ENCODE measurements around the gene EVI5L. TPM values are rescaled to one million over a fixed set of nuclear protein-coding genes. Genes with fewer than 3 reads are reported as not detected.

Gene EVI5L
- total RNA-seq, 2 experiments from 2014 or later: 5.2 to 6.0 TPM

DNA sequence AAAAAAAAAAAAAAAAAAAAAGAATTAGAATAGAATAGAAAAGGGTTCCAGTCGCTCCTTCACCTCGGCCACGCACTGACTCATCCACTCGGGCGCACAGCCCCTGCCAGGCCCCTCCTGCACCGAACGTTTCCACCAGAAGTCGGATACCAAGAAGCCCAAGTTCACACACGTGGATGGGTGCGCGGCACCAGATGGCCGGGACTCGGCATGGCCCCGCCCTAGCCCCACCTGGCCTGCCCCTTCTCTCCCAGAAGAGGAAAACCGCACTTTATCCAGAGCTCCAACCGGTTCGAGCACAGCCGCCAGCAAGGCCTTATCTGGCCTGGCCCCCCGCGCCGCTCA is 38.3 kb downstream of the EVI5L start:
- Histone ChIP-seq H3K27ac (ENCODE audit: low read depth in 1 of 2, low read length in 2 of 2) (no peak overlapping the region), H3K4me1 (ENCODE audit: insufficient read depth, low read length) (peaks cover 67% of the 10 kb centered on the region), H3K4me3 (ENCODE audit: low read length) (peak overlapping the region; percentile 62), H3K36me3 (ENCODE audit: insufficient read depth, low read length) (no peaks in the 10 kb centered on the region), H3K27me3 (ENCODE audit: control insufficient read depth in 1 of 2, insufficient read depth in 2 of 2, low read length in 2 of 2) (peaks cover 16 to 19% of the 10 kb centered on the region in 2 experiments), H3K9me3 (ENCODE audit: control insufficient read depth in 1 of 2, insufficient read depth in 1 of 2, low read length in 2 of 2) (peaks cover 0 to 25% of the 10 kb centered on the region in 2 experiments)
- intact Hi-C loops (cut with DNase I, micrococcal nuclease): loop anchor here (2.0 to 5.0 kb wide), 3 partner anchors 37 to 75 kb away; partner anchors contain the start of genes EVI5L (in 1 of the 2), SNAPC2 (in 1 of the 2) and TIMM44 (in 1 of the 2)
- Mint-ChIP-seq H3K27me3 (peaks cover 28% of the 10 kb centered on the region), H3K36me3 (ENCODE audit: low read depth) (no peaks in the 10 kb centered on the region), H3K27ac (peak overlapping the region; percentile 80), H3K4me1 (ENCODE audit: low read depth) (peaks cover 39% of the 10 kb centered on the region), H3K9me3 (no peaks in the 10 kb centered on the region), H3K4me3 (peak overlapping the region; percentile 87)
- TF ChIP-seq, protein P1, sequence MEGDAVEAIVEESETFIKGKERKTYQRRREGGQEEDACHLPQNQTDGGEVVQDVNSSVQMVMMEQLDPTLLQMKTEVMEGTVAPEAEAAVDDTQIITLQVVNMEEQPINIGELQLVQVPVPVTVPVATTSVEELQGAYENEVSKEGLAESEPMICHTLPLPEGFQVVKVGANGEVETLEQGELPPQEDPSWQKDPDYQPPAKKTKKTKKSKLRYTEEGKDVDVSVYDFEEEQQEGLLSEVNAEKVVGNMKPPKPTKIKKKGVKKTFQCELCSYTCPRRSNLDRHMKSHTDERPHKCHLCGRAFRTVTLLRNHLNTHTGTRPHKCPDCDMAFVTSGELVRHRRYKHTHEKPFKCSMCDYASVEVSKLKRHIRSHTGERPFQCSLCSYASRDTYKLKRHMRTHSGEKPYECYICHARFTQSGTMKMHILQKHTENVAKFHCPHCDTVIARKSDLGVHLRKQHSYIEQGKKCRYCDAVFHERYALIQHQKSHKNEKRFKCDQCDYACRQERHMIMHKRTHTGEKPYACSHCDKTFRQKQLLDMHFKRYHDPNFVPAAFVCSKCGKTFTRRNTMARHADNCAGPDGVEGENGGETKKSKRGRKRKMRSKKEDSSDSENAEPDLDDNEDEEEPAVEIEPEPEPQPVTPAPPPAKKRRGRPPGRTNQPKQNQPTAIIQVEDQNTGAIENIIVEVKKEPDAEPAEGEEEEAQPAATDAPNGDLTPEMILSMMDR (IDR thresholded peaks at IDR 0.05): no peak
- ATAC-seq (ENCODE audit: poor library complexity) (no peak), DNase-seq (peak in 3 of 14 experiments; percentile 21 to 67 (median 46))
- CTCF ChIA-PET: interaction anchor here (1.2 to 2.2 kb wide), 16 partner anchors 9 to 188 kb away, joined by 3 to 43 read pairs (median 6); partner anchors contain the start of genes MAP2K7, SNAPC2, TIMM44 and TRAPPC5
- POLR2A ChIA-PET: interaction anchor here (1.7 to 2.2 kb wide), 6 partner anchors 10 to 75 kb away, joined by 5 to 42 read pairs (median 15); partner anchors contain the start of genes MAP2K7, SNAPC2 and TIMM44

GRCh38 chr19:7868671-7869452 is 38.8 kb downstream of the EVI5L start:
- H3K27ac ChIP-seq (ENCODE audit: low read depth in 1 of 2, low read length in 2 of 2): peak overlapping the region; percentile 67 to 72
- ChIA-PET CTCF (interaction anchor here (0.6 to 2.2 kb wide), 24 partner anchors 9 to 1228 kb away, joined by 3 to 43 read pairs (median 4); partner anchors contain the start of genes MAP2K7, SNAPC2, TIMM44 and TRAPPC5), POLR2A (interaction anchor here (0.8 to 2.2 kb wide), 12 partner anchors 8 to 799 kb away, joined by 3 to 42 read pairs (median 6); partner anchors contain the start of genes MAP2K7, MCOLN1, PET100 and SNAPC2)
- peaks cover 39% of the 10 kb centered on the region for H3K4me1 Mint-ChIP-seq (ENCODE audit: low read depth)
- H3K9me3 ChIP-seq (ENCODE audit: control insufficient read depth in 1 of 2, insufficient read depth in 1 of 2, low read length in 2 of 2): peaks cover 0 to 31% of the 10 kb centered on the region in 2 experiments
- H3K4me3 Mint-ChIP-seq: peak overlapping the region; percentile 87
- H3K27ac Mint-ChIP-seq: peak overlapping the region; percentile 80
- no peaks in the 10 kb centered on the region for H3K36me3 Mint-ChIP-seq (ENCODE audit: low read depth)
- TF ChIP-seq, protein P1 (IDR thresholded peaks at IDR 0.05): peak; percentile 69
- intact Hi-C loops (cut with DNase I, micrococcal nuclease): loop anchor here (1.0 to 5.0 kb wide), 4 partner anchors 38 to 74 kb away; partner anchors contain the start of genes SNAPC2 (in 2 of the 2), EVI5L (in 1 of the 2) and TIMM44 (in 1 of the 2)
- peaks cover 33% of the 10 kb centered on the region for H3K27me3 Mint-ChIP-seq
- H3K9me3 Mint-ChIP-seq: no peaks in the 10 kb centered on the region
- no peaks in the 10 kb centered on the region for H3K36me3 ChIP-seq (ENCODE audit: insufficient read depth, low read length)
- H3K4me3 ChIP-seq (ENCODE audit: low read length): peak overlapping the region; percentile 62
- peaks cover 70% of the 10 kb centered on the region for H3K4me1 ChIP-seq (ENCODE audit: insufficient read depth, low read length)
- ATAC-seq (ENCODE audit: poor library complexity) (peak; percentile 69), DNase-seq (peak; percentile 69 to 96 (median 84))
- peaks cover 20 to 21% of the 10 kb centered on the region in 2 experiments for H3K27me3 ChIP-seq (ENCODE audit: control insufficient read depth in 1 of 2, insufficient read depth in 2 of 2, low read length in 2 of 2)

GRCh38 chr19:7869453-7869909 is 39.5 kb downstream of the EVI5L start:
- peak; percentile 72 to 91 (median 80) for DNase-seq
- Mint-ChIP-seq H3K27me3 (peaks cover 33% of the 10 kb centered on the region), H3K4me1 (ENCODE audit: low read depth) (peaks cover 39% of the 10 kb centered on the region), H3K36me3 (ENCODE audit: low read depth) (no peaks in the 10 kb centered on the region), H3K9me3 (no peaks in the 10 kb centered on the region), H3K27ac (peak overlapping the region; percentile 80), H3K4me3 (peak overlapping the region; percentile 81)
- Histone ChIP-seq H3K27me3 (ENCODE audit: control insufficient read depth in 1 of 2, insufficient read depth in 2 of 2, low read length in 2 of 2) (peaks cover 21 to 23% of the 10 kb centered on the region in 2 experiments), H3K4me3 (ENCODE audit: low read length) (peak overlapping the region; percentile 34), H3K4me1 (ENCODE audit: insufficient read depth, low read length) (peaks cover 68% of the 10 kb centered on the region), H3K36me3 (ENCODE audit: insufficient read depth, low read length) (no peaks in the 10 kb centered on the region), H3K27ac (ENCODE audit: low read depth in 1 of 2, low read length in 2 of 2) (no peak overlapping the region), H3K9me3 (ENCODE audit: control insufficient read depth in 1 of 2, insufficient read depth in 1 of 2, low read length in 2 of 2) (peaks cover 0 to 34% of the 10 kb centered on the region in 2 experiments)
- peak; percentile 66 for ATAC-seq (ENCODE audit: poor library complexity)
- intact Hi-C loops (cut with DNase I, micrococcal nuclease): loop anchor here (1.0 to 5.0 kb wide), 4 partner anchors 39 to 73 kb away; partner anchors contain the start of genes SNAPC2 (in 2 of the 2), EVI5L (in 1 of the 2) and TIMM44 (in 1 of the 2)
- TF ChIP-seq, protein P1 (IDR thresholded peaks at IDR 0.05): no peak
- ChIA-PET CTCF (interaction anchor here (0.8 to 2.2 kb wide), 23 partner anchors 8 to 800 kb away, joined by 3 to 43 read pairs (median 5); partner anchors contain the start of genes MAP2K7, SNAPC2, TIMM44 and TRAPPC5), POLR2A (interaction anchor here (0.5 to 2.2 kb wide), 15 partner anchors 8 to 1752 kb away, joined by 3 to 42 read pairs (median 5); partner anchors contain the start of genes MAP2K7, MCOLN1, PET100 and SNAPC2)
